OCI-LY7 (cell line): ENCODE measurements around the gene TSPAN7.

ENCODE experiments used
- EZH2phosphoT487 ChIP-seq: fragments of 200-600 bp; sonication (generic); IDR thresholded peaks from 2 replicates; pipeline ENCODE4 v1.6.1; 2018; ENCODE audit warnings: low read depth, borderline replicate concordance, mild to moderate bottlenecking, mixed run types, antibody characterized with exemption, low read length, moderate library complexity, mixed read lengths
- TF ChIP-seq, protein P1 (sequence below): fragments of 200-600 bp; sonication (generic); conservative IDR thresholded peaks from 2 replicates; pipeline ENCODE4 v1.5.1; 2014; ENCODE audit warnings: mild to moderate bottlenecking, antibody characterized with exemption, low read length, moderate library complexity, mixed read lengths

DNA sequence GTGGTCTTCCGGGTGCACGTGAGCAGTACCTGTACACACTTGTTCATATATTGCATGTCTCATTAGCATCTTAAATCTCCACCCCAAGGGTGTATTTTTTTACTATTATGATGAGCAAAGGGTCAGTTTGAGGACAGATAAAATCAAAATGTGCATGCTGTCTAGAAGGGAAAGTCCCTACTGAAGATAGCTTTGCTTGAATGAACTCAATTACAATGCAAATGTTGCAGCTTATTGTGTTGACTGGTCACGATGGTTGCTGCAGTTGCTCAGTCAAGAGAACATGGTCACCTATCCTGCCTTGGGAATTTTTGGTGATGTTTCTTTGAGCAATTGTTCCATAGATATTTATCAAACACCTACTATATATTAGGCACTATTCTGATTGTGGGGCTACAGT, 136.1 kb downstream of the TSPAN7 start:
- TF ChIP-seq, protein P1, sequence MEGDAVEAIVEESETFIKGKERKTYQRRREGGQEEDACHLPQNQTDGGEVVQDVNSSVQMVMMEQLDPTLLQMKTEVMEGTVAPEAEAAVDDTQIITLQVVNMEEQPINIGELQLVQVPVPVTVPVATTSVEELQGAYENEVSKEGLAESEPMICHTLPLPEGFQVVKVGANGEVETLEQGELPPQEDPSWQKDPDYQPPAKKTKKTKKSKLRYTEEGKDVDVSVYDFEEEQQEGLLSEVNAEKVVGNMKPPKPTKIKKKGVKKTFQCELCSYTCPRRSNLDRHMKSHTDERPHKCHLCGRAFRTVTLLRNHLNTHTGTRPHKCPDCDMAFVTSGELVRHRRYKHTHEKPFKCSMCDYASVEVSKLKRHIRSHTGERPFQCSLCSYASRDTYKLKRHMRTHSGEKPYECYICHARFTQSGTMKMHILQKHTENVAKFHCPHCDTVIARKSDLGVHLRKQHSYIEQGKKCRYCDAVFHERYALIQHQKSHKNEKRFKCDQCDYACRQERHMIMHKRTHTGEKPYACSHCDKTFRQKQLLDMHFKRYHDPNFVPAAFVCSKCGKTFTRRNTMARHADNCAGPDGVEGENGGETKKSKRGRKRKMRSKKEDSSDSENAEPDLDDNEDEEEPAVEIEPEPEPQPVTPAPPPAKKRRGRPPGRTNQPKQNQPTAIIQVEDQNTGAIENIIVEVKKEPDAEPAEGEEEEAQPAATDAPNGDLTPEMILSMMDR, result no peak
- TF ChIP-seq EZH2phosphoT487, result no peak
